Glomerular visceral epithelial cell (primary cell): ENCODE results near the gene HARBI1.

Source experiments
- DNase-seq: peaks from one replicate; pipeline ENCODE4 v3.0.0-alpha.2; 2016; ENCODE audit errors: extremely low spot score

HARBI1 gene

GRCh38 chr11:46633291-46634217, 16.5 kb upstream of the HARBI1 start:
- DNase-seq, result no peak

- no peak for DNase-seq
These were observed 15.5 kb upstream of the HARBI1 start for GRCh38 chr11:46632502-46632901.

GRCh38 chr11:46631676-46632075, 14.6 kb upstream of the HARBI1 start:
- DNase-seq, result no peak

- no peak for DNase-seq
These were observed 13.2 kb upstream of the HARBI1 start for GRCh38 chr11:46630237-46630636.

GRCh38 chr11:46628961-46629360, 11.9 kb upstream of the HARBI1 start:
- no peak for DNase-seq

GRCh38 chr11:46625406-46625805, 8.4 kb upstream of the HARBI1 start:
- no peak for DNase-seq

- DNase-seq, result no peak
These were observed 1.8 kb upstream of the HARBI1 start for GRCh38 chr11:46618837-46619236.

- no peak for DNase-seq
These were observed 916 bp upstream of the HARBI1 start for GRCh38 chr11:46617972-46618314.

- DNase-seq, result no peak
These were observed 385 bp downstream of the HARBI1 start for GRCh38 chr11:46616551-46617133.

- DNase-seq, result no peak
These were observed 1.3 kb downstream of the HARBI1 start for GRCh38 chr11:46615756-46616155.

- no peak for DNase-seq
These were observed 4.7 kb downstream of the HARBI1 start for GRCh38 chr11:46612326-46612725.

- no peak for DNase-seq
These were observed 5.3 kb downstream of the HARBI1 start for GRCh38 chr11:46611526-46612304.

GRCh38 chr11:46609386-46609785, 7.6 kb downstream of the HARBI1 start:
- no peak for DNase-seq

- no peak for DNase-seq
These were observed 9.5 kb downstream of the HARBI1 start for GRCh38 chr11:46607516-46607915.

GRCh38 chr11:46604796-46605195, 12.2 kb downstream of the HARBI1 start:
- DNase-seq, result no peak

GRCh38 chr11:46603704-46604308, 13.2 kb downstream of the HARBI1 start:
- DNase-seq, result no peak

- no peak for DNase-seq
These were observed 15.9 kb downstream of the HARBI1 start for GRCh38 chr11:46601129-46601528.

GRCh38 chr11:46600194-46600960, 16.6 kb downstream of the HARBI1 start:
- DNase-seq, result no peak

- DNase-seq, result no peak
These were observed 17.5 kb downstream of the HARBI1 start for GRCh38 chr11:46599340-46600193.

- no peak for DNase-seq
These were observed 19.3 kb downstream of the HARBI1 start for GRCh38 chr11:46597609-46598219.
